HUES48 (cell line): Measurements from ENCODE around the gene DDX56.

ENCODE experiments used
- H3K27ac ChIP-seq: one replicate; pipeline ENCODE4 v1.7.0; 2013; ENCODE audit warnings: low read depth, low read length, inconsistent platforms
- H3K27me3 ChIP-seq: 2 replicates; pipeline ENCODE4 v1.6.1; 2013; ENCODE audit warnings: mild to moderate bottlenecking, low read length; ENCODE audit not compliant: control insufficient read depth, insufficient read depth
- H3K36me3 ChIP-seq: 2 replicates; pipeline ENCODE4 v1.6.1; 2013; ENCODE audit warnings: low read length; ENCODE audit not compliant: control insufficient read depth, insufficient read depth
- H3K4me1 ChIP-seq: 2 replicates; pipeline ENCODE4 v1.6.1; 2013; ENCODE audit warnings: mild to moderate bottlenecking, low read length; ENCODE audit not compliant: control insufficient read depth, insufficient read depth
- H3K4me3 ChIP-seq: 2 replicates; pipeline ENCODE4 v1.5.1; 2013; ENCODE audit warnings: mild to moderate bottlenecking, low read depth, low read length
- H3K9ac ChIP-seq: 2 replicates; pipeline ENCODE4 v1.6.1; 2013; ENCODE audit warnings: mild to moderate bottlenecking, low read depth, low read length, moderate library complexity
- H3K9me3 ChIP-seq: 2 replicates; pipeline ENCODE4 v1.6.1; 2013; ENCODE audit warnings: low read length; ENCODE audit not compliant: control insufficient read depth, insufficient read depth

DDX56 gene

DNA sequence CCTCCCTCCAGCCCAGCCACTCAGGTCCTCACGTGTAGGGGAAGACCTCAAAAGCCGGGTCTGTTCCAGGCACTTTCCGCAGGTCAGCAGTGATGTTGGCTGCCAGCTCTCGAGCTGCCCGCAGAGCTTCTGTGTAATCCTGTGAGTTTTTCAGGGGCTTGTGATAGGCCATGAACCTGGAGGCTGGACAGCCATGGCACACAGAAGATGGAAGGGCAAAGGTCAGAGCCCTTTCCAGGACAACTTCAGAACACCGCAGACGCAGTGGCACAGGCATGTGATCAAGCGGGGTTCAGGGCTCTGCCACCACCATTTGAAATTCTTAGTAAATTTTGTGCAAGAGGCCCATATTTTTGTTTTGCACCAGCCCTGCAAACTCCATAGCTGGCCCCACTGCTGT lies 56.5 kb downstream of the DDX56 start:
- Histone ChIP-seq H3K27me3 (no peaks in the 10 kb centered on the region), H3K4me3 (no peak overlapping the region), H3K27ac (no peak overlapping the region), H3K9ac (no peak overlapping the region), H3K4me1 (no peaks in the 10 kb centered on the region), H3K36me3 (no peaks in the 10 kb centered on the region), H3K9me3 (no peaks in the 10 kb centered on the region)
